Activated CD4-positive, alpha-beta T cell treated with anti-CD3 and anti-CD28 coated beads, Interleukin-2, Interleukin-6, amounts not matched to agents 100 ng/mL and 50 ng/mL, durations not matched to agents 16 hours and 8 hours (primary cell): ENCODE data around the gene EPB41L1.

Source experiments
- DNase-seq: peaks from one replicate; pipeline ENCODE4 v3.0.0-alpha.2; 2020

Gene EPB41L1

DNA sequence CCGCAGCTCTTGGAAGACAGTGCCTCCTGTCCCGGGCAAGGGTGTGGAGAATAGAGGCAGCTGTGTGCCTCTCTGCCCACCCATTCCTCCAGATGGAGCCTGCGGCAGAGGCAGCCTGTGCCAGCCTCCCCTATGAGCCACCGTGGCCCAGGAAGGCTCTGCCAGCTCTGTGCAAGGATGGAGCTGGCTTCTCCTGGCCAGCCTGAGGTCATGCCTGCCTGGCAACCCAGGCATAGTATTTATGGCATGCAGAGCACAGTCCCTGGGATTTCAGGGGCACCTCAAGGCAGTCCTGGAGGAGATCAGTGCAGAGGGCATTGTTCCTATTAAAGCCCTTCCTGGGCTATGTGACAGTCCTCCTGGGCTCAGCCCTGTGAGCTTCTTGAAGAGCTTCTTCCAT is 1.5 kb downstream of the EPB41L1 start:
- no peak for DNase-seq

DNA sequence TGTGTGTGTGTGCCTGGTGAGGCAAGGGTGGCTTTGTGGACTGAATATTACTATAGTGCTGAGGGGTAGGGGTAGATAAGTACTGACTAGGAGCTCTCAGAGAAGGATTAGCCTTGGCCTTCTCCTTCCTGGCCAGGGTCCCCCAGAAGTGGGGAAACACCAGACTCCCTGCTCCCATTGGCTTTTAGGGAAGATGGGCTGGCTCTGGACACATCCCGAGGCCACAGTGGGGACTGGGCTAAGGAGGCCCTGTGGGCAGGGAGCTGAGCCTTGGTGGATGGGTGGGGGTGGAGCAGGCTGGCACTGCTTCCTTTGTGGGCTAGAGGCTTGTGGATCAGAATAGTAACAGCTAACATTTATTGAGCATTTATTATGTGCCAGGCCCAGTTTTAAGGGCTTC is 3.1 kb downstream of the EPB41L1 start:
- DNase-seq, result no peak

DNA sequence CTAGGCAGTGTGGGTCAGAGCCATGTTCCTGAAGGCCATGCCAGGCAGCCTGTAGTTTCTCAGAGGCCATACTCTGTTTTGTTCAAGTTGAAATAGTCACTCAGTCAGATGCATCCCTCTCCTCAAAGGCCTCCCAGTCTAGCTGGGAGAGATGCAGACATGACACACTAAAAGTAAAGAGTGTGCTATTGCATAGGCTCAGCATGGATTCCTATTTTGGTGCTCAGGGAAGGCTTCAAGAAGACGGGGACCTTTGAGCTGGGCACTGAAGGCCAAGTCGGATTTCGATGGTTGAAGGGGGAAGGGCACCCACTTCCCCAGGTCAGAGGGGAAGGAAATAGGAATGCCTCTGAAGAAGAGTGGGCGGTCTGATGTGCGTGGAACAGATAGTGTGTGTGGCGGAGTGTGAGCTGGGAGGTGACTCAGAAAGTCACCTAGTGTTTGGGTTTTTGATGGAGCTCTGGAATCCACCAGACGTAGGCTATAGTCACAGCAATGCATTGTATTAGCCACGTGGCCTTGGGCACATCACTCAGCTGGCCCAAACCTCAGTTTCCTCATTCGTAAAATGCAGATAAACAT is 3.7 kb downstream of the EPB41L1 start:
- DNase-seq, result no peak

DNA sequence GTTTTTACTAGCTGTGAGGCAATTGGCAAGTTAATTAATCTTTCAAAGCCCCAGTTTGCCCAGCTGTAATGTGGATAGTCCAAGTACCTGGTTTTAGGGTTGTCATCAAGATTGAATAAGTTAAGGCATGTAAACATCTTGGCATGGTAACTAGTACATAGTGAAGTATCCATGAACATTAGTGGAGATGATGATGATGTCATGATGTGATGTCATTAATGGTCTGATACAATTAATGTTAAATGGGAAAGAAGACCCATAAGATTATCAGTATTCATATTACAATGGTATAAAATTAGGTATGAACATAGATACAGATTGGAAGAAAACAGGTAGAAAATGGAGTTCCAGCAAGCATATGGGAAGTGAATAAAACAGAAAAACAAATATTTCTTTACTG is 5.3 kb downstream of the EPB41L1 start:
- no peak for DNase-seq

DNA sequence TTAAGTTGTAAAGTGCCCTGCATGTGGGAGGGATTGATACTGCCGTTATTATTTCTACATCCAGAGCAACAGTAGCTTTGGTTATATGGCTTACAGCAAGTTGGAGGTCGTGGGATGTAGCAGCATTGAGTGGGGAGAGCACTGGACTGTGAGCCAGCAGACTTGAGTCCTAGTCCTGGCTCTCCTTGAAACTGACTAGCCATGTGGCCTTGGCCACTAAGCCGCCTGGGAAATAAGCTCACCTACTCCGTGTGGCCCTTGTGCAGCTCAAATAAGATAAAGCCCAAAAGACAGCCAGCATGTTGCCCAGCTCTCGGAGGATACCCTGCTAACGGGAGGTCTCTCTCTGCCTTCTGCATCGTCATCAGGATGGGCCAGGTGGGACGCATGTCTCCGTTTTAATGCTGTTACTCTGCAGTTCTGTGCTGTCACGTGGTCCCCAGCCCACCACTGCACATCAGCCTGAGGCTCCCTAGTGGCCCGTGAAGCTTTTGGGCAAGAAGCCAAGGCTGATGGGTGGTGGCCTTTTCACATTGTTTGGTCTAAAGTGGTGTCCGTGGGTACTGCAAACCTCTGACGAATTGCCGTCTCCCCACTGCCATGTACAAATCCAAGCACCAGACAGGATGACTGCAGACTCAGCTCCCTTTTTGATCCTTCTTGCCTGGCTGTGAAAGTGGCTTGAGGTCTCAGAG is 7.9 kb downstream of the EPB41L1 start:
- no peak for DNase-seq

DNA sequence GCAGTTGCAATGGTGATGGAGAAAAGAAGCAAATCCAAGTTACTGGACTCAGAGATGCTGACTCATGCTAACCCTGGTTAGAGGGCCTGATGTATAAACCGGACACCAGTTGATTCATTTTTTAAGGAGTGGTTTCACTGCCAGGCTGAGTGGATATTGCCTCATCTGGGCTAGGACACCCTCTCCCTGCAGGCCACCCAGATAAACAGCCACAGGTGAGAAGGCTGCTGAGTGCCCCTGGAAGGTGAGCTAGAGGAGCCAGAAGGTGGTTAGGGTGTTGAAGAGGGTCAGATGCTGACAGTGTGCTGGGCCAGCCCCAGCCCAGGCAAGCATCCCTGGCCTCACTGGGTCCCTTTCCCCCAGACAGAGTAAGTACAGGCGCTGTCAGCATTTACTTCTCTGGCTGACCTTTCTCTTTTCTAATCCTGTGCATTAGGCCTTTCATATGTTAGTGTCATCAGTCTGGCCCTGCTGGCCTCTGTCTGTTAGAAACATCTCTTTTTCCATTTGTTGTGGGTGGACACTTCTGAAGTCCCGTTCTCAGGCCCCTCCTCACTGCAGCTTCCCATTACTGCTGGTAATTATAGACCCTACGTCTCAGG is 13.5 kb downstream of the EPB41L1 start:
- DNase-seq, result no peak

DNA sequence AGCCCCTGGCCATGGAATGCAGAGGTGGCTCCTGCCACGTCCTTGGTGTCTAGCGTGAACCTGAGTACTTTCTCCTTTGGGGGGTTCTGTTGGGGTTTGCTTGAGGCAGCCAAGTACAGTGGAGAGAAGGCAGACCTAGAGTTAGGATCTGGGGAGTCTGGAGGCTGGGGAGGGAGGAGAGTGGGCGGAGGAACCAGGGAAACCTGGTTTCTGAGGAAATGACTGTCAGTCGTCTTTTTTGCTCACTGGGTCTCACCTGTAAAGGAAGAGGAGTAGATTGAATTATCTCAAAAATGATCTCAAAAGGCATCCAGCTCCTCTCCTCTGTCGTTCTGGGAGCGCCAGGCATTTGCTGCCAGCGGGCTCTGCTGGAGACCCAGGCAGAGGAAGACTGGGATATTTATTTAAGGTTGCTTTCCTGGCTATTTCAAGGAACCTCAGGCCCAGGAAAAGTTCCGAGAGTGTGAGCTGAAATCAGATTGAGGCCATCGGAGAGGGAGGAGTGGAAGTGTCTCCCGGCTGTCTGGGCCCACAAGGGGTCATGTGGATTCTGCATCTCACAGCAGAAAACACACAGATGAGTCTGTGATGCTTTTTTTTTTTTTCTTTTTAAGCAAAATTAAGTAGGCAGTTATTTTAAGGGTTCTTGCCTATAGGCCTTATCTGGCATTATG is 16.1 kb downstream of the EPB41L1 start:
- DNase-seq, result no peak

DNA sequence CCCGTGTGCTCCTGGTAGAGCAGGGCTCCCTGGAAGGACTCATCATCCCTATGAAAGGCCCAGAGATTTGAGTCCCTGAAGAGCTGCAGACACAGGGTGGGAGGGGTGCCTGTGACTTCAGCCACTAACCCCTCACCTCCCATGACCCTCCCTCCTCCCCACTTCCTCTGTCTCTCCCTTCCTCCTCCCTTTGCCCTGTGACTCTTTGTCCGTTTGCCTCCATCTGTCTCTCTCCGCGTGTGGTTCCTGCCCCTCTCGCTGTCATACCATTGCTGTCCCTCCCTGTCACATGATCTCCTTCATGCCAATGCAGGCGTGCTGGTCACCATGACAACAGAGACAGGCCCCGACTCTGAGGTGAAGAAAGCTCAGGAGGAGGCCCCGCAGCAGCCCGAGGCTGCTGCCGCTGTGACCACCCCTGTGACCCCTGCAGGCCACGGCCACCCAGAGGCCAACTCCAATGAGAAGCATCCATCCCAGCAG is 19.0 kb downstream of the EPB41L1 start:
- no peak for DNase-seq

DNA sequence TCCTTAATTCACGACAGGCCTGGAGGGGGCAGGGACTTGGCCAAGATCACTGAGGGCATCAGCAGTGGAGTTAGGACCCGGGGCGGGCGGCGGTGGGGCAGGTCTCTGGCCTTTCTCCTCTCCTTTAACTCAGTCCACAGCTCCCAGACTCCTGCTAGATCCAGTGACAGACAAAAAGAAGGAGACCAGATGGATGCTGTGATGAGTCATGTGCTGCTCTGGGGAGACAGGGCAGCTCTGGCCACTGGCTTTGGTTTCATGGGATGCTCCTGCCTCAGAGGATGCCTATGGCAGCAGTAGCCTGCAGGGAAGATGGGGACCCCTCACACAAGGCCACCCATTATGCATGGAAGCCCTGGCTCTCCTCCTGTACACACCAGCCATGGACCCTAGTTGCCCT is 20.5 kb downstream of the EPB41L1 start:
- no peak for DNase-seq

DNA sequence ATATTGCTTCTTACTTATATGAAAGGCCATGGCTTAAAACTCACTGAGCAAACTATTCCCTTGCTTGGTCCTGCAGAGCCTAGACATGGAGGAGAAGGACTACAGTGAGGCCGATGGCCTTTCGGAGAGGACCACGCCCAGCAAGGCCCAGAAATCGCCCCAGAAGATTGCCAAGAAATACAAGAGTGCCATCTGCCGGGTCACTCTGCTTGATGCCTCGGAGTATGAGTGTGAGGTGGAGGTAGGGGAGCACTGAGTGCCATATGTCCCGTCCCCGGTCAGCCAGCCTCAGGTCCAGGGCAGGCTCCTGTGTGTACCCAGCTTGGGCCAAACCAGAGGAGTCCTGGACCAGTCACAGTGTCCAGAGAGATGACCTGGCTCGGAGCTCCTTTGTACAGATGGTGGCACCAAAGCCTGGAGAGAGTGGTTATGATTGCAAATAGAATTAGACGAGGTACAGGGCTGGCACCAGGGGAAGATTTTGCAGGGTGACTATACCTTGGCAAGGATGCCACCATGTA is 21.0 kb downstream of the EPB41L1 start:
- DNase-seq, result no peak

DNA sequence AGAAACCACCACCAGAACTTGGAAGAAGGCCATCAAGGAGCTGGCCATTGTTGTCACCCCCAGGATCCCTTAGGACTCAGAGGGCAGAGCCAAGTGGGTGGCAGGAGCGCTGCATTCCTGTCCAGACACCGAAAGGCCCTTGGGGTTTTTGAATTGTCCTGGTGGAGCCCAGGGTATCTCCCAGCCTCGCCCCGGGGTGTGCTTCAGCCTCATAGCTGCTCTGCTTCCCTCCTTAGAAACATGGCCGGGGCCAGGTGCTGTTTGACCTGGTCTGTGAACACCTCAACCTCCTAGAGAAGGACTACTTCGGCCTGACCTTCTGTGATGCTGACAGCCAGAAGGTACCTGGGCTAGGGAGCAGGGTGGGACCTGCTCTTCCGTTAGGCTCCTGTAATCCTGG is 23.2 kb downstream of the EPB41L1 start:
- DNase-seq, result no peak

DNA sequence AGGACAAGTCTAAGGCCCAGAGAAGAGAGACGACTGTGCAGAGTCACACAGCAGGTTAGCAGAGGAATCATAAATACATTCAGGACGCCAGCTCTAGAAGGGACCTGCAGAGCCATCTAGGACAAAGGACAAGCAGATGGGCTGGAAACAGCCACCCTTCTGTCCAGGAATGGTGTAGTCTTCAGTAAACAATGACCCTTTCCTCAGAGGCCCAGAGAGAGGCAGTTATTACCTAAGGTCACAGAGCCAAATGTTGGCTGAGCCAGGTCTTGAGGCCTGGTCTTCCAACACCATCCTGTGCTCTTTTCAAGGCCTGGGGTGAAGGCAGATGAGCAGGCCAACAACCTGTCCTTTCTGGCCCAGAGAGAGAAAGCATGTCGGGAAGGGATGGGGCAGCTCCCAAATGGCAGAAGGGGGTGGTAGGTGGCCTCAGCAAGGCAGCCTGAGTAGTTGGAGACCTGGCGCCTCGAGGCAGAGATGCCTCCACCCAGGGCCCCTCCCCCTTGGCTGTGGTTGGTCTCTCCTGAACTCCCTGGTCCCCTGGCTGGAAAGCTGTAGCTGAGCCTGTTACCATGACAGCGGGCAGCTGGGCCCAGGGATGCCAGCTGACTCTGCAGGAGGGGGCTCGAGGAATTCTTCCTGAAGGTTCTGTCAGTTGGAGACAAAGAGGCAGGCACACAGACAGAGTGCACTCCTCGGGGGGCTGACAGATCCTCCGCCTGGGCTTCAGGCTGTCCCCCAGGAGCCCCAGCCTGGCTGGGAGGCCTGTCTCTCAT is 24.8 kb downstream of the EPB41L1 start:
- DNase-seq, result no peak

DNA sequence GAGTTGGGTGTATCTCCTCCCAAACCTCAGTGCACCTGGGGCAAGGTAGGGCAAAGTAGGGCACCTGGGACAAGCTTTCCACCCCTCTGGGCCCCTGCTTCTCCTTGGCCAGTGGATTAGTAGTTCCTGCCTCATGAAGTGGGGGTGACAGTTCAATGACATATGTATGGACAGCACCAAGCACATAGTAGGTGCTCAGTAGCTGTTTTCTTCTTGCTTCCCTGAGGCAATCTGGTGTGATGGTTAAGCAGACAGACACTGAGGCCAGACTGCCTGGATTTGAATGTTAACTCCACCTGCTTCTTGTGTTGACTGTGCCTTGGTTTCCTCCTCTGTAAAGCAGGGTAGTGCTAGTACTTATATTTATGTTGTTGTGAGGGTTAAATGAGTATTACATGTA is 25.8 kb downstream of the EPB41L1 start:
- DNase-seq, result no peak

DNA sequence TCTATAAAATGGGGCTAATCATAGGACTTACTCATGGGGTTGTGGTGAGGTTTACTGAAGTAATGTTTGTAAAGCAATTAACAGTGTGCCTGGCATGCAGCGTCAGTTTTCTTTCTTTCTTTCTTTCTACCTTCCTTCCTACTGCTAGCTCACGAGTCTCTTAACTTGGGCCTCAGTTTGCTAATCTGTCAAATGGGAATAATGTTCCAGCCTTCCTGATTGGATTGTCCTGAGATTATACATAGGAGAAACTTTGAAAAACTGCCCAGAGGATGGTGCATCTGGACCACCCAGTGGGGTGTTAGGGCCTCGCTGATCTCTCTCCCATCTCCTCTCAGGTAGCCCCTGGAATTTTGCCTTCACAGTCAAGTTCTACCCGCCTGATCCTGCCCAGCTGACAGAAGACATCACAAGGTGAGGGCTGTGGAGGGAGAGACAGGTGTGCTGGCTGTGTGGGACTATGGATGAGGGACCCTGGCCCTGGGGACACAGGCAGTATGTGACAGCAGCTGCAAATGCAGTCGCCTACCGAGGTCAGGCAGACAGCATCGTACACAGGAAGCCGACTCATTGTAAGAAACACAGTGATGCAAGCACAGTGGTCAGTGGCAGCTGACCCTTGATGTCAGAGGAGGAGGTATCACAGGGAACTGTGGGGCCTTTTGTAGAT is 27.5 kb downstream of the EPB41L1 start:
- DNase-seq, result no peak

DNA sequence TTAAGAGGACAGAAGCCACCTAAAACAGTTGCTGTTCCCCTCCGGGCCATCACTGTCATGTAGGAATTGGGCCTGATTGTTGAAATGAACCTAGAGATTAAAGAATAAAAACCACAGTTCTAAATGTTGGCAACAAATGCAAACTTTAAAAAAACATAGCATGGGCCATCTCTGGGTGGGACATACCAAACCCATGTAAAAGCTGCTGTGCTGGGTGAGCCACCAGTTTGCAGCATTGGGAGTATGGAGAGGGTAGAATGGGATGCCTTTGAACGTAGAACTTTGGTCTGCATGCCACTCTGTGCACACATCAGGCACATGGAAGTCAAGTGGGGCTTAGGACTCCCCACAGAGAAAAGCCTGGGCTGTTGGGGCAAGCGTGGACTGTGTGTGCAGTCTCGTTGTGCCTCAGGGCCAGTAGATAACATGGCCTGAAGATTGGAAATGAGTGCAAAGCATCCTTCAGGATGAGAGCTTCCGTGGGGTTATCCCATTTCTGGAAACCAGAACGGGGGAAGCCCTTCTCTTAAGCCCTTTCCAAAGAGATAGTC is 28.1 kb downstream of the EPB41L1 start:
- no peak for DNase-seq

DNA sequence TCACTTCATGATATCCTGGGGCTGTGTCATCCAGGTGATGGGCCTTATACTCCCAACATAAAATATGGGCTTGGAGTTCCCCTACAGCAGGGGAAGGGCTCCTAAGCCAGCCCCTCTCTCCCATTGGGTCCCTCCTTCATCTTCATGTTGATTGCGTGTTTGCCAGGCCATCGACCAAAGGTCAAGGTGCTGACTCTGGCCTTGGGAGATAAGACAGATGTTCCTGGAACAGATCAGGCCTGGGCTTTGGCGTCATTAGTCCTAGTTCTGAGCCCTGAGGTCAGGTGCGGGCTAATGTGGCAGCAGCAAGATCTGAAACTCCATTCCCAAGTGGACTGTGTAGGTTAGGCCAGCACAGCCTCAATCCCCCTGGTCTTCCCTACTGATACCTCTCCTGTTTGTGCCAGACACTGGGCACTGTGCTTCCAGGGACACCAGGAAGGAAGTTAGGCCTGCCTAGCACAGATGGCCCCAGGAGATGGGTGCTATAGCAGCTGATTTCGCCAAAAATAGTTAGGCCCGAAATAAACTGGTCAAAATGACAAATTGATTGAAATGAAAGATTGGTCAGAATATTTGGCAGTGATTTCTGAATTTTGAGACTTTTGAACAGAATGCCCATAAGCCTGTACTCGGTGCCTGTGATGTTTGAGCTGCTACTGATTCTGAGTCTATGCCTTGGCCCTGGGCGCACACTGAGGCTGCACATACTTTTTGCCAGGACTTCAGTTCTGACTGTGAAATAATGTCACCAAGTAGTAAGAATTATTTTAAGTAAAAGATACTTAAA is 28.8 kb downstream of the EPB41L1 start:
- no peak for DNase-seq

DNA sequence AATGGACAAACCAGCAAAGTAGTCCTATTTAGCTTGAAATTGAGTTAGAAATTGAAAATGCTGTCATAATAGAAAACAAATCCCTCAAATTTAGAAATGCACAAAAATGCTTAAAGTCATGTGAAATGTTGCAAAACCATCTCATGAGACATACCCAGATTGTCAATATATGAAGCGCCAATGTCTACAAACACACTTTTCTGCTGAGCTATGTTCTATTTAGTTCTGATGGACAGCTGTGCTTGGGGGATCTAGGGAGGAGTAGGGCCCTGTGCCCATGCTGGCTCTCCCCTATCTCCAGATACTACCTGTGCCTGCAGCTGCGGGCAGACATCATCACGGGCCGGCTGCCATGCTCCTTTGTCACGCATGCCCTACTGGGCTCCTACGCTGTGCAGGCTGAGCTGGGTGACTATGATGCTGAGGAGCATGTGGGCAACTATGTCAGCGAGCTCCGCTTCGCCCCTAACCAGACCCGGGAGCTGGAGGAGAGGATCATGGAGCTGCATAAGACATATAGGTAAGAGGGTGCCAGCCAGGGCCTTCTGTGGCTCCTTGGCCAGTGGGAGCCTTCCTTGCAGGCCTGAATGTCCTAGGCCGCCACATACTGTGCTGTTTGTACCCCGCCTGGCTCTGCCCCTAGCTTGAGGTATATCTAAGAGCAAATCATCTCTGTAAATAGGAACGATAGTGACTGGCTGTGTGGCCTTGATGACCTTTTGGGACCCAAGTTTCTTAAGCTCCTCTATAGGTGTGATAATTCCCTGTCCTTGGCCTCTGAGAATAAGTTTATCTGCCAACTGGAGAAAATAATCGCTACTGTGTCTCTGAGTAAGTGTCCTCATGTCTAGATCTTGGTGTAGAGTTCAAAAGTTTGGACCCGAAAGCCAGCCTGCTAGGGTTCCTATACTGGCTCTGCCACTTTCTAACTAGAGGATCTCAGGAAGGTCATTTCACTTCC is 30.6 kb downstream of the EPB41L1 start:
- no peak for DNase-seq

DNA sequence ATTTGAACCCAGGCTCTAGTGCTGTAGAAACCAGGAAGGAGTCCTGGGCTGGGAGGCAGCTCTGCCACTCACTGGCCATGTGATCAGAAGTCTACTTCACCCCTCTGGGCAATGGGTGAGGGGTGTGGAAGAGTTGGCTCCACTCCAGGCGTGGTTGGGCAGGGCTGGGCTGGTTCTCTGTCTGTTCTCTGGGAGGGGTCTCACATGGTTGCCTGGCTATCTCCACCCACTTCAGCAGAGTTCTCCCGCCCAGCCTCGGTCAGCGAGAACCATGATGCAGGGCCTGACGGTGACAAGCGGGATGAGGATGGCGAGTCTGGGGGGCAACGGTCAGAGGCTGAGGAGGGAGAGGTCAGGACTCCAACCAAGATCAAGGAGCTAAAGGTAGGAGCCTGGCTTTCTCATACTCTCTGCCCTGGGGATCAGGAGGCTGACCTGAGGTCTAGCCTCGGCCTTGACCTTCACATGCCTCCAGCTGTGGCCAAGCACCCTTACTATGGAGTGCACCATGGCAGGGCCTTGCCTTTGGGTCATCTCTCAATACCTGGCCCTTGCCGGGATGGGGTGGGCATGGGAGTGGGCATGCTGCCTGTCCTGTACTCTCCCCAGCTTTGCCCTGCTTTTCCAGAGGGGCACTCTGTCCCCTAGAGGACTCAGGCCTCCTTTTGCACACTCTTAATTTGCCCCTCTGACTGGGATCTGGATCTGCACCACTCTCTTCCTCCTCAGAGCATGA is 39.6 kb downstream of the EPB41L1 start:
- DNase-seq, result no peak

DNA sequence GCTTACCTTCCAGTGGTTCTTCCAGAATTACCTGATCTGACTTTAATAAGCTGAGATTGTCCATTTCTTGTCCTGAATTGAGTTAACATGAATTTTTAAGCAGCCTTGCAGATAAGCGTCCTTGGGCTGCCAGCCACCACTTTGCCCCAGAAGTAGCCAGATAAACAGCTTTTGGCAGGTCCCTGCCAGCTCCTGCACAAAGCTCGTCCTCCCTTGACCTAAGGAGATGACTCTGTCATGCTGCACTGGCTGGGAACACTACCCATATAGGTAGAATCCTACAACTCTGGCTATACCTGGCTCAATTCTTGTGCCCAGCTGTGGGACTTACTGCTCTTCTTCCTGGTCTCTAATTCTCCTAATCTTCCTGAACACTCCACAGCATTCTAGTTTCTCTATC is 42.1 kb downstream of the EPB41L1 start:
- no peak for DNase-seq
